GM19023 (cell line): ENCODE results near the gene UXS1.

Experiments
- ATAC-seq: cut with Tn5 transposase; IDR thresholded peaks from one replicate; pipeline ENCODE4 v1.9.1; 2021; ENCODE audit warnings: mild to moderate bottlenecking, moderate library complexity; ENCODE audit not compliant: unreplicated experiment

The UXS1 gene

DNA sequence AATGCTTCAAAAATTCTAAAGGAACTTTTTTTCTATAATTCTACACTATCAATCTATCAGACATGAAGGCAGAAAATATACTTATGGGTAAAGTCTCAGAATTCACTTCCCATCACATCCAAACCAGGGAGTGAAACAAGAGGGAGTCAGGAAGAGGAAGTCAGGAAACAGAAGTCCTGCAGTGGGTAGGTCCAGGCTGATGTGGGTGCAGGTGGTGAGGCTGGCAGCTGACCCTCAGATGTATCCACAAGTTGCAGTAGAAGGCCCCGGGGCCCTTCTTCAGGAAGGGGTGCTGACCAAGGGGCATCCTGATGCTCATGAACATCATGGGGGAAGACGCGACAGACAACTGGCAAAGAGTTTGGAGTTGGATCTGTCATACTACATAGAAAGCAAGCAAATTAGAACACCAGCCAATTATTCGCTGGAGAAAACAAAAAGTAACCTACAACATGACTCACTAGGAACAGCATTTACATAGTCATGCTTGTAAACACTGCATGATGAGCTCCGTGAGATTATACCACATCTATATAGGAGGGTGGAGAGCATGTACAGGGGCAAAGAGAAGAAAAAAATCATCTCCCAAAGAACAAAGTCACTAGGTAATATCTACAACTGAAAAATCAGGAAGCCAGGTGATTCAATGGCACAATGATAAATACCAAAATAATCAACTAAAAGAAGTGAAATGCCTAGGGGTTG, 4.2 kb downstream of the UXS1 start:
- no peak for ATAC-seq

DNA sequence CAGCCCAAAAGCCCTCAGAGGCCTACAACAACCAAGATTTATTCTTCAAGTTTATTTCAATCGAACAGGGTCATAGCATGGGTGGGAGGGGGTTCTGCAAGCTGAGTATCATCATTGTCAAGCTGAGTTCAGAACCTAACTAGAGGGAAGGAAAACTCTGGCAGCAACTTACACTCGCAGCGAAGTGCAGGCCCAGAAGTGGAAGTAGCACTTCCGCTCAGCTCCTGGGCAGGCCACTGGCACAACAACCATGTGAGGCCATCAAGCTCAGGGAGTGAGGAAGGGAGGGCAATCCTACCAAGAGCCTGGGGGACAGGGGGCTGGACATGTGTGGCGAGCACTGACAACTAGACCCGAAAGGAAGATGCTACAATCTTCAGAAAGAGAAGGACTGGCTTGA, 4.8 kb downstream of the UXS1 start:
- no peak for ATAC-seq

- ATAC-seq: no peak
Observed at GRCh38 chr2:106187273-106187891, 6.7 kb downstream of the UXS1 start.

GRCh38 chr2:106185475-106186184, 8.5 kb downstream of the UXS1 start:
- ATAC-seq: no peak

DNA sequence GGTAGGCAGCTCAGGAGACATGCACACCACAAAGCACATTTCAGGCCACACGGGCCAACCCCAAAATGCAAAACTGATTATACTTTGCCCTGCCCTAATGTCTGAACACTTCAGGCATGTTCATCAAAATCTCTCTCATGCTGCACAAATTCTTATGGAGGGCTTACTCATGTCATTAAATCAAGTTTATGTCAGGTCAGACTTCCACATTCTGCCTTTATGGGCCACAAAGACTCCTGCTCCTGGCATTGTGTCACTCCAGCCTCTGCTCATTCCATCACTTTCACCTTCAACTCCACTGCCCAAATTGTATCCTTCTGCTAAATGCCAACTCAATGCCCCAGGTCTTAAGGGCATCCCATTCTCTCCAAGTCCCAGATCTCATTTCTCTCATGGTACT, 9.2 kb downstream of the UXS1 start:
- no peak for ATAC-seq

DNA sequence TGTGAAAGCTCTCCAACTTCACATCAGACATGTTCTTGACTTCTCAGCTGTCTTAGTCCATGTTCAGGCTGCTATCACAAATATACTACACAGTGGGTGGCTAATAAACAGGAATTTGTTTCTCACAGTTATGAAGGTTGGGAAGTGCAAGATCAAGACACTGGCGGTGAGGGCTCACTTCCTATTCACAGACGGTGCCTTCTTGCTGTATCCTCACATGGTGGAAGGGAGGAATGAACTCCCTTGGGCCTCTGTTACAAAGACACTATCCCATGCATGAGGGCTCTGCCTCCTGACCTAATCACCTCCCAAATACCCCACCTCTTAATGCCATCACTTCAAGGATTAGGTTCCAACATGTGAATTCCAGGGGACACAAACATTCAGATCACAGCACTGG, 9.7 kb downstream of the UXS1 start:
- no peak for ATAC-seq

- no peak for ATAC-seq
Observed at GRCh38 chr2:106183101-106183696, 10.9 kb downstream of the UXS1 start.

DNA sequence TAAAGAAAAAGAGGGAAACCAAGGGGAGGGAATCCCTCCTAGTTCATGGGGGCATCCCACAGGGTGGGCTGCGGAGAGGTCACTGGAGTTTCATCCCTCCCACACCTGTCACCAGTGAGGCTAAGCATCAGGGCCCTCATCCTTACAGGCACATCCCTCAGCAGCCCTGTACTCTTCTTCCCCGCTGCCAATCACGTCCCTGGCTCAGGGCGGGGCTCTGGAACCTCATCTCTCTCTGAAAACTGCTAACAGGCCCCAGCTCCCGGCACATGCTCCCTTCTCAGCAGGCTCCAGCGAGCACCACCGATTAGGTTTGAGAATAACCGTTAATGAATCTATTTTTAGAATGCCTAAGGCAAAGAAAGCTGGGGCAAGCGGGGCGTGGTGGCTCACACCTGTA, 13.0 kb downstream of the UXS1 start:
- no peak for ATAC-seq

GRCh38 chr2:106180602-106181001, 13.5 kb downstream of the UXS1 start:
- no peak for ATAC-seq

DNA sequence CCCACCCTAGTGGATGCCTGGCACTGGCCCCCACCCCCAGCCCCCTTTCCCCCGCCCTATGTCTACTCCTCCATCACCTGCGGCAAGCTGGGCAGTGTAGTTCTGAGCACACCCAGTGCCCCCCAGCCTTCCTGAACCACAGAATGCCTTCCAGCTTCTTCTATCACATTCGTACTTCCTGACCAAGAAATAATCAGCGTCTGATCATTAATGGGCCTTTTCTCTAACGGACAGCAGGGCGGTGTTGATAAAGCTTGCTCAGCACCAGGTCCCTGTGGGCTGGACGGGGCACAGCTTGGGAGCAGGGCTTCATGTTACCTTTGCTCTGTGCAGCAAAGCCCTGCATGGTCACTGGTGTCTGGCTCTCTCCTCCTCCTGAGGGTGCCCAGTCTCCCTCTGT, 15.4 kb downstream of the UXS1 start:
- no peak for ATAC-seq

GRCh38 chr2:106177581-106177980, 16.5 kb downstream of the UXS1 start:
- ATAC-seq: no peak

GRCh38 chr2:106176446-106177099, 17.5 kb downstream of the UXS1 start:
- no peak for ATAC-seq

DNA sequence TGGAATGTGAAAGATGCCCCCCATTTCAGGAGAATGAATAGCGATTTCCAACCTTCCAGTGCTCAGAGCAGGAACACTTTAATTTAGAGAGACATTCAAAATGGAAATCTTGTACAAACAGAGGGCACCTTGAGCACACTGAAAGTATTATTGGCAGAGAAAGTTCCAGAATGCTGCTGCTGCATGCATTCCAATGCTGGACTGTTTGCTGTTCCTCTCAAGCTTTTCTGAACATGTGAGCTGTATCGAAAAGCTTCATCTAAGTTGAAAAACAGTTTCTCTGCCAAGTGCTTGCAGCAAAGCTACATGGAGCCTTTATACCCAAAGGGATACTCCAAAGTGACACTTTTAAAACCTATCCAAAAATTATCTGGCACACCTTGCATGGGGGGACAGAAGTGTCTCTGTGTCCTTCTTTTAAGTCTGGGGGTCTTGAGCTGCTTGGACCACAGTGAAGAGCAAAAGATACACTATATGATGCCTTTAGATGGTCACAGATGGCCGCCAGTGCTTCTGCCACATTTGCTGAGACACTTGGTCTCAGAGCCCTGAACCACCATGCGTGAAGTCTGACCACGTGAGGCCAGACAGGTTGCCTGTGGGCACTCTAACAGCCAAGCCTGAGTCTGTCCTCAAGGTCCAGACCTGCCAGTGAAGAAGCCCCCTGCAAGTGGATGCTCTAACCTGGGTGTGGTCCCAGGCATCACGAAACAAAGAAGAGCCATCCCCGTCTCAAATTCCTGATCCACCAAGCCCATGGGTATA, 18.8 kb downstream of the UXS1 start:
- ATAC-seq: no peak

- no peak for ATAC-seq
Observed at GRCh38 chr2:106174056-106174455, 20.0 kb downstream of the UXS1 start.

GRCh38 chr2:106172649-106173048, 21.5 kb downstream of the UXS1 start:
- no peak for ATAC-seq

DNA sequence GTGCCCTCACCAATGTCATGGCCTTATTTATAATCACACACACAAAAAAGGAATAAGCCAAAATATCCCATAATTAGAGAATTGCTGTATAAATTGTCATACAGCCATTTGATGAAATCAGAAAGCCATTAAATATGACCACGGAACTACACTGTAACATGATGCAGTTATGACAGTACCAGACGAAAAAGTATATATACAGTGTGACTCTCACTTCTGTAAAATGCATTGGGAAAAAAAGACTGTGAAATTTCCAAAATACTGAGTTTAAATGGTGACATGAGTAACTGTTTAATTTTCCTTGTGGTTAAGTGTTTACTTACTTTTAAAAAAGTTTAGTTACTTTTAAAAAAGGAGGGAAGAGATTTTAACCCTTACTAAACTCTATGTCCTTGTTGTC, 25.4 kb downstream of the UXS1 start:
- ATAC-seq: no peak

- ATAC-seq: no peak
Observed at GRCh38 chr2:106167067-106167466, 27.0 kb downstream of the UXS1 start.

DNA sequence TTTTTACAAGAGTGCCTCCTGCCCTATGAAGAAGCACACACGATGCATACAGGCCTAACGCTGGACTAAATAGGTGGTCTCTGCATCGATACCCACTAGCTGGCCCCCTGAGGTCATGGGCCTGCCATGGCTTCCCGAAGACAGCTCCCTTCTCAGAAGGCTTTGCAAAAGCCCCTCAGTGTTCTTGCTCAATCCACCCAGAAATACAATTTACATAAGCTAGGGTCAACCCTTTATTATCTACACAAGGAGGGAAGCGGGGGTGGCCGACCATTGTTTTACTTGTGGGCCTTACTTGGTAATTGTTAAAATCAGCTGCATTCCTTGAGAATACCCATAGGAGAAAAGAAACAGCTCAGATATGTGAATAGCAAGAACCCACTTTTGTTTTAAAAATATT, 28.5 kb downstream of the UXS1 start:
- ATAC-seq: no peak

DNA sequence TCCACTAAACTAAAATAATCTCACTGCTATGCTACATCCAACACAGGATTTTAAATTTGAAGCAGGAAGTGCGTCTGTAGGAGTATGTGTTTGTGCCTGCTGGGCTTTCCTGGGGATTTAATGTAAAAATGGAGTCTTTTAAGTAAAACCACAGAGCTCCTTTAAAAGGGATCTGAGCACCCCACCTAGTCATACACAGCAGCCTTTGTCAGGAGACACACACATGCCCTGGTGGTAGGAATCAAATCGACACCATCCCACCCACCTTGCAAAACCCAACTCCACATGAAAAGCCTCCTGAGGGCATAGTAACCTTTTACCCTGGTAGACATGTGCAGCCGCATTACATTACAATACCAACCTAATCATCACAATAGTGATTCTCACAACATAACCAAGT, 29.1 kb downstream of the UXS1 start:
- no peak for ATAC-seq

DNA sequence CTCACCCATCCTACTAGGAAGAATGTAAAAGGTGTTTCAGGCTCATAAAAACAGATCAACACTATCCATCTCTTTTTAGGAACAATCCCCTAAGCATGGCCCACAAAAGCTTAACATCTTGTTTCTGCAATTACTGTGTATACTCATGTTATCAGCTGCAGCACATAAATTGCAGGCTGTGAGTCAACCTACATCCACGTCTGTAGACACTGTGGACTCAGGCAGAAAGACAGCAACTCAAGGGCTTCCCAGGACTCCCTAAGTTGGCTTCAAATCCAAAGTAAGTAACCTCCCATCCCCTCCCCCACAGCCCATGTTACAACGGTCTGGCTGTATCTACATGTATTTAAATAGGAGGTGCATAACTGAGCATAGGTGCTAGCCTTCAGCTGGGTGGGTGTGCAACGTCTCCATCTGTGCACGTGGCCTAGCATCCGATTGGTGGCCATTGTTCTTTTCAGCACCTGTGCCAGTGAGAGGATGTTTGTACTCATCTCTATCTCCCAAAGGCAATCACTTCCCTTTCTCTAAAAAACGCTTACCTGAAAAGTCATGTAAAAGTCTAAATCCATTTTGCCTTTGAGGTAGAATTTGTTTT, 30.1 kb downstream of the UXS1 start:
- no peak for ATAC-seq
